Ovary (tissue), 9 donors: ENCODE data around the gene GNG4. TPM values are rescaled to one million over a fixed set of nuclear protein-coding genes. Genes with fewer than 3 reads are reported as not detected.

ENCODE experiments used
- DNase-seq, 5 donors: peaks; one replicate each; pipeline ENCODE4 v3.0.0-alpha.2; 2019 to 2020
- H3K27ac ChIP-seq, 2 donors: fragments of 200-600 bp; one replicate each; pipeline versions ENCODE4 v1.5.1 to v1.8.0; 2019 to 2022
- H3K27me3 ChIP-seq: fragments of 200-600 bp; one replicate; pipeline ENCODE4 v1.8.0; 2022
- H3K36me3 ChIP-seq: fragments of 200-600 bp; sonication (generic); one replicate; pipeline ENCODE4 v1.5.1; 2019
- H3K4me1 ChIP-seq: one replicate; pipeline ENCODE4 v1.8.1; 2013; ENCODE audit warnings: mild to moderate bottlenecking, moderate library complexity; ENCODE audit not compliant: insufficient read depth
- H3K4me3 ChIP-seq: fragments of 200-600 bp; sonication (generic); one replicate; pipeline ENCODE4 v1.5.1; 2017
- H3K9me3 ChIP-seq, 2 donors: fragments of 200-600 bp in 1 of 2; sonication (generic) in 1 of 2; one replicate each; pipeline versions ENCODE4 v1.5.1 to v1.8.1; 2013 to 2019; ENCODE audit warnings: mild to moderate bottlenecking in 1 of 2, moderate library complexity in 1 of 2
- CTCF ChIP-seq, 3 donors: fragments of 450-650 bp in 2 of 3; fragments of 200-600 bp in 1 of 3; IDR thresholded peaks; one replicate each; pipeline versions ENCODE4 v1.5.1 to v1.8.0; 2016 to 2022; ENCODE audit warnings: antibody characterized with exemption in 3 of 3, mild to moderate bottlenecking in 1 of 3
- EP300 ChIP-seq: sonication (generic); formaldehyde crosslinking; IDR thresholded peaks from one replicate; pipeline ENCODE4 v1.6.1; 2017; ENCODE audit warnings: antibody characterized with exemption
- POLR2A ChIP-seq: fragments of 450-650 bp; IDR thresholded peaks from one replicate; pipeline ENCODE4 v1.6.1; 2017; ENCODE audit warnings: antibody characterized with exemption, mild to moderate bottlenecking, moderate library complexity
- WGBS, 3 donors: extraction: QIAGEN DNeasy Blood & Tissue Kit in 1 of 3; methylation state at CpG; one replicate each; pipeline versions ENCODE4 v1.1.5 to v1.1.7; 2013 to 2017; 5-methylcytosine and 5-hydroxymethylcytosine counted together
- intact Hi-C, 4 donors: fragments of 100-400 bp; cut with DNase I; formaldehyde crosslinking; loops; one replicate each; pipeline versions ENCODE4 v1.11.0 to v1.15.1; 2022 to 2023
- polyA plus RNA-seq, 2 donors: library from polyadenylated mRNA; stranded (reverse); fragments of 200-250 nt in 1 of 2; fragments of 350-450 nt in 1 of 2; fragmentation: Illumina TruSeq in 1 of 2; extraction: RNeasy Lipid Tissue Mini Kit (QIAGEN cat#74804) in 1 of 2; gene quantifications; one replicate each; pipeline ENCODE4 v1.2.3, GENCODE V29; 2013 to 2014
- total RNA-seq, 7 donors: library from RNA; depleted of rRNA in 2 of 7; stranded (reverse); fragments of >200 nt in 2 of 7; fragmentation: NEBNext Ultra II Directional in 3 of 7; extraction: Animal tissue kit (Norgen Biotek cat#: 25700) in 3 of 7; gene quantifications; one replicate each; pipeline versions ENCODE4 v1.1.0 to v1.2.4, GENCODE V29; 2016 to 2023
- donor health status: DM: no; HTN: no; CAD: no; lungs with moderate emphysema.
- donor health status: DM: no; HTN: no; CAD: no.
- donor health status: Bipolar disorder and iron deficiency.
- donor health status: DM: yes; HTN: yes; CAD: no.
- donor health status: DM: no; HTN: no; CAD: no.
- donor health status: DM: yes; HTN: yes; CAD: no.

The GNG4 gene
- total and polyA plus RNA-seq, 9 donors, result 14.2 to 62.4 (median 32.1) TPM

- TF ChIP-seq POLR2A (no peak), CTCF (IDR thresholded peaks at IDR 0.05) (no peak), EP300 (no peak)
- peaks cover 3% of the 10 kb centered on the region for H3K4me1 ChIP-seq
- H3K9me3 ChIP-seq, result no peaks in the 10 kb centered on the region
- H3K27me3 ChIP-seq, result no peaks in the 10 kb centered on the region
- no peaks in the 10 kb centered on the region for H3K36me3 ChIP-seq
- 91 to 95% (median 92%) methylated on average over 7 of the region's 7 CpGs for WGBS, 3 donors
- no peak for DNase-seq
- no peak overlapping the region for H3K27ac ChIP-seq
- H3K4me3 ChIP-seq, result no peak overlapping the region
- intact Hi-C loops, result no loop called here
Observed at GRCh38 chr1:235631816-235632215, 17.8 kb downstream of the GNG4 start.

GRCh38 chr1:235628316-235629005, 21.1 kb downstream of the GNG4 start:
- TF ChIP-seq POLR2A (no peak), EP300 (no peak), CTCF (IDR thresholded peaks at IDR 0.05) (no peak)
- DNase-seq, result no peak
- Histone ChIP-seq H3K4me3 (no peak overlapping the region), H3K27ac (no peak overlapping the region), H3K36me3 (no peaks in the 10 kb centered on the region), H3K4me1 (peaks cover 11% of the 10 kb centered on the region), H3K9me3 (no peaks in the 10 kb centered on the region), H3K27me3 (no peaks in the 10 kb centered on the region)
- intact Hi-C loops, result no loop called here
- WGBS, 3 donors, result 95 to 97% (median 97%) methylated on average over 10 of the region's 10 CpGs

- H3K27ac ChIP-seq, result no peak overlapping the region
- H3K4me3 ChIP-seq, result no peak overlapping the region
- no peak for TF ChIP-seq POLR2A
- no peak for TF ChIP-seq CTCF (IDR thresholded peaks at IDR 0.05)
- no peak for TF ChIP-seq EP300
- no peaks in the 10 kb centered on the region for H3K9me3 ChIP-seq
- DNase-seq, result no peak
- WGBS, 3 donors, result 94 to 97% (median 96%) methylated on average over 4 of the region's 4 CpGs
- no peaks in the 10 kb centered on the region for H3K27me3 ChIP-seq
- H3K36me3 ChIP-seq, result no peaks in the 10 kb centered on the region
- H3K4me1 ChIP-seq, result peaks cover 8% of the 10 kb centered on the region
- intact Hi-C loops, result no loop called here
Observed at GRCh38 chr1:235625831-235626230, 23.8 kb downstream of the GNG4 start.

- no peaks in the 10 kb centered on the region for H3K27me3 ChIP-seq
- H3K4me1 ChIP-seq, result peaks cover 8% of the 10 kb centered on the region
- H3K36me3 ChIP-seq, result no peaks in the 10 kb centered on the region
- no peak overlapping the region for H3K4me3 ChIP-seq
- no peak for TF ChIP-seq CTCF (IDR thresholded peaks at IDR 0.05)
- TF ChIP-seq POLR2A, result no peak
- no peak for TF ChIP-seq EP300
- WGBS, 3 donors, result 86 to 89% (median 88%) methylated on average over 3 of the region's 3 CpGs
- H3K27ac ChIP-seq, result no peak overlapping the region
- intact Hi-C loops, result no loop called here
- DNase-seq, result no peak
- H3K9me3 ChIP-seq, result no peaks in the 10 kb centered on the region
Observed at GRCh38 chr1:235625340-235625739, 24.2 kb downstream of the GNG4 start.
